ENCODE data around the gene GPR35.

GPR35 gene

GRCh38 chr2:240639566-240639965 lies 14.3 kb downstream of the GPR35 start:
- DNase-seq (ENCODE audit: low read depth in 3 of 3): no peak

- DNase-seq (ENCODE audit: low read depth in 3 of 3): no peak
Observed at GRCh38 chr2:240640939-240641338, 15.7 kb downstream of the GPR35 start.

- DNase-seq (ENCODE audit: low read depth in 3 of 3): no peak
Observed at GRCh38 chr2:240642061-240642805, 17.0 kb downstream of the GPR35 start.

- DNase-seq (ENCODE audit: low read depth in 3 of 3): no peak
Observed at GRCh38 chr2:240642806-240643092, 17.5 kb downstream of the GPR35 start.

GRCh38 chr2:240643093-240643810 lies 18.0 kb downstream of the GPR35 start:
- no peak for DNase-seq (ENCODE audit: low read depth in 3 of 3)

GRCh38 chr2:240643811-240644150 lies 18.5 kb downstream of the GPR35 start:
- no peak for DNase-seq (ENCODE audit: low read depth in 3 of 3)

- no peak for DNase-seq (ENCODE audit: low read depth in 3 of 3)
Observed at GRCh38 chr2:240644171-240644651, 18.9 kb downstream of the GPR35 start.

GRCh38 chr2:240644859-240645301 lies 19.6 kb downstream of the GPR35 start:
- DNase-seq (ENCODE audit: low read depth in 3 of 3): no peak

- DNase-seq (ENCODE audit: low read depth in 3 of 3): no peak
Observed at GRCh38 chr2:240645346-240645745, 20.1 kb downstream of the GPR35 start.

- DNase-seq (ENCODE audit: low read depth in 3 of 3): no peak
Observed at GRCh38 chr2:240645801-240646175, 20.5 kb downstream of the GPR35 start.

- DNase-seq (ENCODE audit: low read depth in 3 of 3): no peak
Observed at GRCh38 chr2:240646176-240646899, 21.1 kb downstream of the GPR35 start.

- no peak for DNase-seq (ENCODE audit: low read depth in 3 of 3)
Observed at GRCh38 chr2:240646900-240647502, 21.7 kb downstream of the GPR35 start.

- DNase-seq (ENCODE audit: low read depth in 3 of 3): no peak
Observed at GRCh38 chr2:240647503-240648154, 22.3 kb downstream of the GPR35 start.

- no peak for DNase-seq (ENCODE audit: low read depth in 3 of 3)
Observed at GRCh38 chr2:240648155-240648649, 22.9 kb downstream of the GPR35 start.

- DNase-seq (ENCODE audit: low read depth in 3 of 3): no peak
Observed at GRCh38 chr2:240648650-240649275, 23.5 kb downstream of the GPR35 start.

GRCh38 chr2:240649331-240649730 lies 24.1 kb downstream of the GPR35 start:
- DNase-seq (ENCODE audit: low read depth in 3 of 3): no peak

GRCh38 chr2:240650254-240650965 lies 25.1 kb downstream of the GPR35 start:
- no peak for DNase-seq (ENCODE audit: low read depth in 3 of 3)

- DNase-seq (ENCODE audit: low read depth in 3 of 3): no peak
Observed at GRCh38 chr2:240651185-240651584, 25.9 kb downstream of the GPR35 start.

GRCh38 chr2:240655931-240656886 lies 30.9 kb downstream of the GPR35 start:
- DNase-seq (ENCODE audit: low read depth in 3 of 3): no peak

Measured in stimulated activated CD4-positive, alpha-beta T cell treated with anti-CD3 and anti-CD28 coated beads, TNF-alpha, amount 100 ng/mL, for 48 hours (primary cell).